ENCODE results near the gene SRXN1. TPM values are rescaled to one million over a fixed set of nuclear protein-coding genes. Genes with fewer than 3 reads are reported as not detected.
"Not testable (repeated sequence)": the region's sequence is repeated elsewhere in the genome, so short reads cannot be mapped to it uniquely, and the experiment has no call there.

SRXN1 gene
- total RNA-seq, 1 experiment from 2014 or later, result 1.0 TPM

- no peaks in the 10 kb centered on the region for H3K27me3 ChIP-seq (ENCODE audit: low read length)
- H3K36me3 ChIP-seq (ENCODE audit: insufficient read depth, low read length), result no peaks in the 10 kb centered on the region
- H3K79me2 ChIP-seq (ENCODE audit: low read length), result no peaks in the 10 kb centered on the region
- no peaks in the 10 kb centered on the region for H3K9me2 ChIP-seq (replicated peaks; ENCODE audit: insufficient read depth, low read length)
- DNase-seq, result no peak
- no peak overlapping the region for H3K4me3 ChIP-seq (ENCODE audit: low read length)
- H3K9ac ChIP-seq (ENCODE audit: low read length), result no peak overlapping the region
- H2AFZ ChIP-seq (ENCODE audit: low read length), result no peak overlapping the region
- H3K27ac ChIP-seq (ENCODE audit: low read length), result no peak overlapping the region
- H3K4me2 ChIP-seq (ENCODE audit: low read depth, low read length, poor library complexity, severe bottlenecking), result no peak overlapping the region
- no peaks in the 10 kb centered on the region for H3K9me3 ChIP-seq (ENCODE audit: low read length)
- H4K20me1 ChIP-seq (ENCODE audit: insufficient read depth, low read depth, low read length), result no peaks in the 10 kb centered on the region
- no peaks in the 10 kb centered on the region for H3K4me1 ChIP-seq (ENCODE audit: low read length)
Measured at GRCh38 chr20:646107-646867, 6.7 kb downstream of the SRXN1 start.

GRCh38 chr20:645318-646106 is 7.5 kb downstream of the SRXN1 start:
- no peaks in the 10 kb centered on the region for H3K79me2 ChIP-seq (ENCODE audit: low read length)
- no peak overlapping the region for H3K27ac ChIP-seq (ENCODE audit: low read length)
- no peak overlapping the region for H3K4me3 ChIP-seq (ENCODE audit: low read length)
- no peak overlapping the region for H3K4me2 ChIP-seq (ENCODE audit: low read depth, low read length, poor library complexity, severe bottlenecking)
- no peaks in the 10 kb centered on the region for H3K27me3 ChIP-seq (ENCODE audit: low read length)
- no peaks in the 10 kb centered on the region for H4K20me1 ChIP-seq (ENCODE audit: insufficient read depth, low read depth, low read length)
- H3K9me3 ChIP-seq (ENCODE audit: low read length), result no peaks in the 10 kb centered on the region
- H3K4me1 ChIP-seq (ENCODE audit: low read length), result no peaks in the 10 kb centered on the region
- no peak overlapping the region for H3K9ac ChIP-seq (ENCODE audit: low read length)
- peak; percentile 92 for DNase-seq
- H3K9me2 ChIP-seq (replicated peaks; ENCODE audit: insufficient read depth, low read length), result no peaks in the 10 kb centered on the region
- H2AFZ ChIP-seq (ENCODE audit: low read length), result no peak overlapping the region
- H3K36me3 ChIP-seq (ENCODE audit: insufficient read depth, low read length), result no peaks in the 10 kb centered on the region

DNA sequence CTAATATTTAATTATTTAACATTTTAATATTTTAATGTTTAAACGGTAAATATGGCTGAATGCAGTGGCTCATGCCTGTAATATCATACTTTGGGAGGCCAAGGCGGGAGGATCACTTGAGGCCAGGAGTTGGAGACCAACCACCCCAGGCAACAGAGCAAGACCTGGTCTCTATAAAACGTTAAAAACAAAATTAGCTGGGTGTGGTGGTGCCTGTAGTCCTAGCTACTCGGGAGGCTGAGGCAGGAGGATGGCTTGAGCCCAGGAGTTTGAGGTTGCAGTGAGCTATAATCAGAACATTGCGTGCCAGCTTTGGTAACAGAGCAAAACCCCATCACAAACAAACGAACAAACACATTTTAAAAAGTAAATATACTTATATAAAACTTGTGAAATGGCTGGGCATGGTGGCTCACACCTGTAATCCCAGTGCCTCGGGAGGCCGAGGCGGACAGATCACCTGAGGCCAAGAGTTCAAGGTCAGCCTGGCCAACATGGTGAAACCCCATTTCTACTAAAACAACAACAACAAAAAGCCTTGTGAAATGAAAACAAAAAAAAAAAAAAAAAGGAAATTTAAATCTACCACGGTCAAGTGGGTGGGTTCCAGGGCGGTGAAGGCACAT is 8.2 kb downstream of the SRXN1 start:
- no peak overlapping the region for H3K9ac ChIP-seq (ENCODE audit: low read length)
- no peaks in the 10 kb centered on the region for H3K9me3 ChIP-seq (ENCODE audit: low read length)
- no peaks in the 10 kb centered on the region for H3K4me1 ChIP-seq (ENCODE audit: low read length)
- no peak overlapping the region for H3K4me3 ChIP-seq (ENCODE audit: low read length)
- no peaks in the 10 kb centered on the region for H3K36me3 ChIP-seq (ENCODE audit: insufficient read depth, low read length)
- H3K79me2 ChIP-seq (ENCODE audit: low read length), result no peaks in the 10 kb centered on the region
- no peaks in the 10 kb centered on the region for H3K9me2 ChIP-seq (replicated peaks; ENCODE audit: insufficient read depth, low read length)
- no peak overlapping the region for H3K27ac ChIP-seq (ENCODE audit: low read length)
- H3K4me2 ChIP-seq (ENCODE audit: low read depth, low read length, poor library complexity, severe bottlenecking), result no peak overlapping the region
- DNase-seq, result no peak
- H4K20me1 ChIP-seq (ENCODE audit: insufficient read depth, low read depth, low read length), result no peaks in the 10 kb centered on the region
- H2AFZ ChIP-seq (ENCODE audit: low read length), result no peak overlapping the region
- no peaks in the 10 kb centered on the region for H3K27me3 ChIP-seq (ENCODE audit: low read length)

- H3K9ac ChIP-seq (ENCODE audit: low read length), result no peak overlapping the region
- no peak overlapping the region for H3K4me3 ChIP-seq (ENCODE audit: low read length)
- H3K4me2 ChIP-seq (ENCODE audit: low read depth, low read length, poor library complexity, severe bottlenecking), result no peak overlapping the region
- H3K27me3 ChIP-seq (ENCODE audit: low read length), result no peaks in the 10 kb centered on the region
- no peaks in the 10 kb centered on the region for H3K9me2 ChIP-seq (replicated peaks; ENCODE audit: insufficient read depth, low read length)
- no peak for DNase-seq
- no peak overlapping the region for H2AFZ ChIP-seq (ENCODE audit: low read length)
- no peaks in the 10 kb centered on the region for H3K4me1 ChIP-seq (ENCODE audit: low read length)
- H3K27ac ChIP-seq (ENCODE audit: low read length), result no peak overlapping the region
- no peaks in the 10 kb centered on the region for H4K20me1 ChIP-seq (ENCODE audit: insufficient read depth, low read depth, low read length)
- no peaks in the 10 kb centered on the region for H3K36me3 ChIP-seq (ENCODE audit: insufficient read depth, low read length)
- H3K9me3 ChIP-seq (ENCODE audit: low read length), result no peaks in the 10 kb centered on the region
- H3K79me2 ChIP-seq (ENCODE audit: low read length), result no peaks in the 10 kb centered on the region
Measured at GRCh38 chr20:642398-643174, 10.4 kb downstream of the SRXN1 start.

- H3K9me3 ChIP-seq (ENCODE audit: low read length); H3K4me2 ChIP-seq (ENCODE audit: low read depth, low read length, poor library complexity, severe bottlenecking); H3K4me3 ChIP-seq (ENCODE audit: low read length); H4K20me1 ChIP-seq (ENCODE audit: insufficient read depth, low read depth, low read length); H2AFZ ChIP-seq (ENCODE audit: low read length); H3K36me3 ChIP-seq (ENCODE audit: insufficient read depth, low read length); H3K27me3 ChIP-seq (ENCODE audit: low read length); H3K79me2 ChIP-seq (ENCODE audit: low read length); H3K27ac ChIP-seq (ENCODE audit: low read length); H3K9ac ChIP-seq (ENCODE audit: low read length); H3K9me2 ChIP-seq (replicated peaks; ENCODE audit: insufficient read depth, low read length); DNase-seq; H3K4me1 ChIP-seq (ENCODE audit: low read length): not testable (repeated sequence)
Measured at GRCh38 chr20:642013-642397, 11.0 kb downstream of the SRXN1 start.

DNA sequence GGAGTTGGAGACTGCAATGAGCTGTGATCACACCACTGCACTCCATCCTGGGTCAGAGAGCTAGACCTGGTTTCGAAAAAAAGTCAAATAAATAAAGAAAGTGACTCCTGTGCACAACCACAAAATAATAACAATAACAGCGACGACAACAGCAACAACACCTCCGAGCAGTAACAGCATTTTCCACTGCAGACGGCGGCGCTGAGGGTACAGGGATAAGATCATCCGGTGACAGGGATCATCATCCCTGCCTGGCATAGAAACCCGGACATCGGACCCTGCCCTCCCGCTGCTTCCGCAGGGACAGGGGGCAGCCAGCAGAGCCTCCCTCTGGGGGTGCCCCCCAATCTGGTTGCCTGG is 11.5 kb downstream of the SRXN1 start:
- H3K79me2 ChIP-seq (ENCODE audit: low read length), result no peaks in the 10 kb centered on the region
- H3K4me2 ChIP-seq (ENCODE audit: low read depth, low read length, poor library complexity, severe bottlenecking), result no peak overlapping the region
- no peak overlapping the region for H3K4me3 ChIP-seq (ENCODE audit: low read length)
- H3K9me3 ChIP-seq (ENCODE audit: low read length), result no peaks in the 10 kb centered on the region
- no peak for DNase-seq
- no peaks in the 10 kb centered on the region for H3K4me1 ChIP-seq (ENCODE audit: low read length)
- H3K9ac ChIP-seq (ENCODE audit: low read length), result no peak overlapping the region
- no peak overlapping the region for H3K27ac ChIP-seq (ENCODE audit: low read length)
- no peak overlapping the region for H2AFZ ChIP-seq (ENCODE audit: low read length)
- no peaks in the 10 kb centered on the region for H3K9me2 ChIP-seq (replicated peaks; ENCODE audit: insufficient read depth, low read length)
- H3K27me3 ChIP-seq (ENCODE audit: low read length), result no peaks in the 10 kb centered on the region
- H4K20me1 ChIP-seq (ENCODE audit: insufficient read depth, low read depth, low read length), result no peaks in the 10 kb centered on the region
- H3K36me3 ChIP-seq (ENCODE audit: insufficient read depth, low read length), result no peaks in the 10 kb centered on the region

- H2AFZ ChIP-seq (ENCODE audit: low read length), result no peak overlapping the region
- no peaks in the 10 kb centered on the region for H3K27me3 ChIP-seq (ENCODE audit: low read length)
- H3K79me2 ChIP-seq (ENCODE audit: low read length), result no peaks in the 10 kb centered on the region
- no peak overlapping the region for H3K27ac ChIP-seq (ENCODE audit: low read length)
- H3K36me3 ChIP-seq (ENCODE audit: insufficient read depth, low read length), result no peaks in the 10 kb centered on the region
- no peaks in the 10 kb centered on the region for H3K9me2 ChIP-seq (replicated peaks; ENCODE audit: insufficient read depth, low read length)
- no peaks in the 10 kb centered on the region for H3K4me1 ChIP-seq (ENCODE audit: low read length)
- no peak overlapping the region for H3K4me3 ChIP-seq (ENCODE audit: low read length)
- H3K9ac ChIP-seq (ENCODE audit: low read length), result no peak overlapping the region
- no peaks in the 10 kb centered on the region for H4K20me1 ChIP-seq (ENCODE audit: insufficient read depth, low read depth, low read length)
- no peaks in the 10 kb centered on the region for H3K9me3 ChIP-seq (ENCODE audit: low read length)
- no peak for DNase-seq
- no peak overlapping the region for H3K4me2 ChIP-seq (ENCODE audit: low read depth, low read length, poor library complexity, severe bottlenecking)
Measured at GRCh38 chr20:640674-641515, 12.1 kb downstream of the SRXN1 start.
